ENCODE data around the gene DPYSL5. TPM values are rescaled to one million over a fixed set of nuclear protein-coding genes. Genes with fewer than 3 reads are reported as not detected.

Gene DPYSL5
- total and polyA plus RNA-seq, 3 donors from 2014 or later, result 2.8 to 22.3 (median 5.5) TPM

- Histone ChIP-seq H3K27me3 (no peaks in the 10 kb centered on the region), H3K4me3 (no peak overlapping the region), H3K9me3 (no peaks in the 10 kb centered on the region), H3K4me1 (no peaks in the 10 kb centered on the region), H3K27ac (no peak overlapping the region), H3K36me3 (ENCODE audit: low read depth, missing control alignments) (no peaks in the 10 kb centered on the region)
- intact Hi-C loops (cut with DNase I; ENCODE audit: low total_unique reads), result no loop called here
- WGBS, 2 donors, result 65 to 79% methylated on average over 4 to 34 of the region's 34 CpGs
- no peak for DNase-seq
- TF ChIP-seq POLR2A (IDR thresholded peaks at IDR 0.05) (no peak), CTCF (IDR thresholded peaks at IDR 0.05) (no peak)
Observed at GRCh38 chr2:26946841-26947784, 99.2 kb downstream of the DPYSL5 start.

GRCh38 chr2:26948800-26949199 is 100.9 kb downstream of the DPYSL5 start:
- no peaks in the 10 kb centered on the region for H3K36me3 ChIP-seq (ENCODE audit: low read depth, missing control alignments)
- WGBS, 2 donors, result 94 to 98% methylated on average over 3 of the region's 3 CpGs

GRCh38 chr2:26950246-26950645 is 102.3 kb downstream of the DPYSL5 start:
- 78 to 90% methylated on average over 5 of the region's 5 CpGs for WGBS, 2 donors

More at GRCh38 chr2:26948800-26949199, 100.9 kb downstream of the DPYSL5 start:
- Histone ChIP-seq H3K27ac (no peak overlapping the region), H3K4me3 (no peak overlapping the region), H3K9me3 (no peaks in the 10 kb centered on the region), H3K27me3 (no peaks in the 10 kb centered on the region), H3K4me1 (no peaks in the 10 kb centered on the region)
- no peak for DNase-seq
- intact Hi-C loops (cut with DNase I; ENCODE audit: low total_unique reads), result no loop called here
- TF ChIP-seq POLR2A (IDR thresholded peaks at IDR 0.05) (no peak), CTCF (IDR thresholded peaks at IDR 0.05) (no peak)

GRCh38 chr2:26951236-26951635 is 103.3 kb downstream of the DPYSL5 start:
- no peaks in the 10 kb centered on the region for H3K4me1 ChIP-seq
- intact Hi-C loops (cut with DNase I; ENCODE audit: low total_unique reads), result no loop called here
- WGBS, 2 donors, result 75 to 91% methylated on average over 3 of the region's 3 CpGs
- TF ChIP-seq CTCF (IDR thresholded peaks at IDR 0.05) (no peak), POLR2A (IDR thresholded peaks at IDR 0.05) (no peak)
- H3K27ac ChIP-seq, result no peak overlapping the region
- no peak for DNase-seq
- no peaks in the 10 kb centered on the region for H3K36me3 ChIP-seq (ENCODE audit: low read depth, missing control alignments)
- no peak overlapping the region for H3K4me3 ChIP-seq
- H3K9me3 ChIP-seq, result no peaks in the 10 kb centered on the region
- H3K27me3 ChIP-seq, result no peaks in the 10 kb centered on the region

More at GRCh38 chr2:26950246-26950645, 102.3 kb downstream of the DPYSL5 start:
- no peak overlapping the region for H3K4me3 ChIP-seq
- no peaks in the 10 kb centered on the region for H3K4me1 ChIP-seq
- H3K27me3 ChIP-seq, result no peaks in the 10 kb centered on the region
- no peak overlapping the region for H3K27ac ChIP-seq
- intact Hi-C loops (cut with DNase I; ENCODE audit: low total_unique reads), result no loop called here
- TF ChIP-seq CTCF (IDR thresholded peaks at IDR 0.05) (no peak), POLR2A (IDR thresholded peaks at IDR 0.05) (no peak)
- H3K36me3 ChIP-seq (ENCODE audit: low read depth, missing control alignments), result no peaks in the 10 kb centered on the region
- DNase-seq, result no peak
- H3K9me3 ChIP-seq, result no peaks in the 10 kb centered on the region
